Hepatocyte (in vitro differentiated cells): Measurements from ENCODE around the gene PLCG1. TPM values are rescaled to one million over a fixed set of nuclear protein-coding genes. Genes with fewer than 3 reads are reported as not detected.

Experiments used
- DNase-seq: peaks from one replicate; pipeline ENCODE4 v3.0.0-alpha.2; 2016; ENCODE audit warnings: low spot score
- H2AFZ ChIP-seq: fragments of 200-600 bp; sonication (generic); 2 replicates; pipeline ENCODE4 v1.6.0; 2016; ENCODE audit warnings: antibody characterized with exemption, mild to moderate bottlenecking
- H3K27ac ChIP-seq: fragments of 200-600 bp; sonication (generic); 2 replicates; pipeline ENCODE4 v1.5.1; 2016; ENCODE audit warnings: mild to moderate bottlenecking
- H3K27me3 ChIP-seq: fragments of 200-600 bp; sonication (generic); 2 replicates; pipeline ENCODE4 v1.6.1; 2016
- H3K36me3 ChIP-seq: fragments of 200-600 bp; sonication (generic); replicated peaks from 2 replicates; pipeline ENCODE4 v1.5.1; 2016; ENCODE audit warnings: low read depth; ENCODE audit not compliant: insufficient read depth
- H3K4me1 ChIP-seq: fragments of 200-600 bp; sonication (generic); 2 replicates; pipeline ENCODE4 v1.5.1; 2016; ENCODE audit warnings: mild to moderate bottlenecking, moderate library complexity; ENCODE audit not compliant: insufficient read depth
- H3K4me2 ChIP-seq: fragments of 200-600 bp; sonication (generic); 2 replicates; pipeline ENCODE4 v1.6.0; 2016
- H3K4me3 ChIP-seq: fragments of 200-600 bp; sonication (generic); 2 replicates; pipeline ENCODE4 v1.5.1; 2016; ENCODE audit warnings: mild to moderate bottlenecking
- H3K79me2 ChIP-seq: fragments of 200-600 bp; sonication (generic); 2 replicates; pipeline ENCODE4 v1.6.0; 2017; ENCODE audit warnings: mild to moderate bottlenecking
- H3K9me2 ChIP-seq: fragments of 200-600 bp; sonication (generic); replicated peaks from 2 replicates; pipeline ENCODE4 v1.6.0; 2017; ENCODE audit warnings: mild to moderate bottlenecking; ENCODE audit not compliant: insufficient read depth
- H3K9me3 ChIP-seq: fragments of 200-600 bp; sonication (generic); 2 replicates; pipeline ENCODE4 v1.5.1; 2016; ENCODE audit warnings: low read depth, mild to moderate bottlenecking
- H4K20me1 ChIP-seq: fragments of 200-600 bp; sonication (generic); 2 replicates; pipeline ENCODE4 v1.6.0; 2016; ENCODE audit warnings: mild to moderate bottlenecking; ENCODE audit not compliant: insufficient read depth, poor library complexity, severe bottlenecking
- EZH2 ChIP-seq: fragments of 200-600 bp; sonication (generic); IDR thresholded peaks from 2 replicates; pipeline ENCODE4 v1.6.1; 2016; ENCODE audit warnings: antibody characterized with exemption, mild to moderate bottlenecking, borderline replicate concordance
- EZH2phosphoT487 ChIP-seq: fragments of 200-600 bp; sonication (generic); IDR thresholded peaks from one replicate; pipeline ENCODE4 v1.6.1; 2018; ENCODE audit warnings: antibody characterized with exemption, mild to moderate bottlenecking, low read depth, moderate library complexity; ENCODE audit not compliant: unreplicated experiment, severe bottlenecking
- WGBS: methylation state at CpG from one replicate; pipeline ENCODE4 v1.1.6; 2016; ENCODE audit warnings: low lambda C conversion rate; ENCODE audit errors: missing lambda C conversion rate; 5-methylcytosine and 5-hydroxymethylcytosine counted together
- polyA plus RNA-seq: library from polyadenylated mRNA; unstranded; fragments of >200 nt; fragmentation: Nextera tagmentation; extraction: Ambion mirVana; gene quantifications from 2 replicates; pipeline ENCODE4 v1.2.1, GENCODE V29; 2016
- total RNA-seq: library from RNA; depleted of rRNA; stranded (reverse); fragments of >200 nt; gene quantifications from 2 replicates; pipeline ENCODE4 v1.2.3, GENCODE V29; 2014
- TF ChIP-seq, protein P1 (sequence below): fragments of 200-600 bp; sonication (generic); IDR thresholded peaks from 2 replicates; pipeline ENCODE4 v1.5.1; 2016; ENCODE audit warnings: antibody characterized with exemption, mild to moderate bottlenecking; ENCODE audit not compliant: poor library complexity

Gene PLCG1
- total RNA-seq (48.5 and 73.2 TPM in 2 replicates), polyA plus RNA-seq (52.7 and 52.8 TPM in 2 replicates)

- Histone ChIP-seq H4K20me1 (peaks cover 33% of the 10 kb centered on the region), H3K36me3 (no peaks in the 10 kb centered on the region), H3K79me2 (peaks cover 46% of the 10 kb centered on the region), H3K4me3 (peak within 1 kb of the TSS; percentile 94), H3K9me3 (no peaks in the 10 kb centered on the region), H3K4me1 (peaks cover 32% of the 10 kb centered on the region), H3K4me2 (peak within 1 kb of the TSS; percentile 88), H2AFZ (peak within 1 kb of the TSS; percentile 90), H3K9me2 (no peaks in the 10 kb centered on the region), H3K27ac (peak within 1 kb of the TSS; percentile 100), H3K27me3 (no peaks in the 10 kb centered on the region)
- under 1% methylated on average over 61 of the region's 121 CpGs for WGBS
- DNase-seq: peak; percentile 95
- no peak for TF ChIP-seq EZH2phosphoT487
- TF ChIP-seq EZH2: no peak
- TF ChIP-seq, protein P1, sequence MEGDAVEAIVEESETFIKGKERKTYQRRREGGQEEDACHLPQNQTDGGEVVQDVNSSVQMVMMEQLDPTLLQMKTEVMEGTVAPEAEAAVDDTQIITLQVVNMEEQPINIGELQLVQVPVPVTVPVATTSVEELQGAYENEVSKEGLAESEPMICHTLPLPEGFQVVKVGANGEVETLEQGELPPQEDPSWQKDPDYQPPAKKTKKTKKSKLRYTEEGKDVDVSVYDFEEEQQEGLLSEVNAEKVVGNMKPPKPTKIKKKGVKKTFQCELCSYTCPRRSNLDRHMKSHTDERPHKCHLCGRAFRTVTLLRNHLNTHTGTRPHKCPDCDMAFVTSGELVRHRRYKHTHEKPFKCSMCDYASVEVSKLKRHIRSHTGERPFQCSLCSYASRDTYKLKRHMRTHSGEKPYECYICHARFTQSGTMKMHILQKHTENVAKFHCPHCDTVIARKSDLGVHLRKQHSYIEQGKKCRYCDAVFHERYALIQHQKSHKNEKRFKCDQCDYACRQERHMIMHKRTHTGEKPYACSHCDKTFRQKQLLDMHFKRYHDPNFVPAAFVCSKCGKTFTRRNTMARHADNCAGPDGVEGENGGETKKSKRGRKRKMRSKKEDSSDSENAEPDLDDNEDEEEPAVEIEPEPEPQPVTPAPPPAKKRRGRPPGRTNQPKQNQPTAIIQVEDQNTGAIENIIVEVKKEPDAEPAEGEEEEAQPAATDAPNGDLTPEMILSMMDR: no peak
These were observed at the start of gene PLCG1 for GRCh38 chr20:41136680-41137613. TSS of gene PLCG1 (plus strand) at chr20:41137543. CDS start at chr20:41137642, 99 bp downstream.

GRCh38 chr20:41087777-41088176 is 49.6 kb upstream of the PLCG1 start:
- WGBS: 62% methylated on average over 3 of the region's 3 CpGs
- Histone ChIP-seq H3K27me3 (no peaks in the 10 kb centered on the region), H3K27ac (no peak overlapping the region), H3K9me2 (no peaks in the 10 kb centered on the region), H3K9me3 (no peaks in the 10 kb centered on the region), H3K4me3 (no peak overlapping the region), H3K4me1 (peaks cover 11% of the 10 kb centered on the region), H2AFZ (no peak overlapping the region), H3K79me2 (peaks cover 16% of the 10 kb centered on the region), H4K20me1 (no peaks in the 10 kb centered on the region), H3K4me2 (no peak overlapping the region), H3K36me3 (peaks cover 5% of the 10 kb centered on the region)
- TF ChIP-seq, protein P1: no peak
- no peak for DNase-seq

DNA sequence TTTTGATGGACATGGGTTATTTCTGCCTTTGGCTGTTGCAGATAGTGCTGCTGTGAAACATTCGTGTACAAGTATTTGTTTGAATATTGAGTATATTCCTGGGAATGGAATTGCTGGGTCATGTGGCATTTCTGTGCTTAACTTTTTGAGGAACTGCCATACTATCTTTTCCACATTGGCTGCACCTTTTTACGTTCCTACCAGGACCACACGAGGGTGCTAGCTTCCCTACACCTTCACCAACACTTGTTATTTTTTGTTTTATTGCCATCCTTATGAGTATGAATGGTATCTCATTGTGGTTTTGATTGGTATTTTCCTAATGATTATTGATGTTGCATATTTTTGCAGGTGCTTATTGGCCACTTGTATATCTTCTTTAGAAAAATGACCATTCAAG is 47.8 kb upstream of the PLCG1 start:
- no peak for DNase-seq
- WGBS: 89% methylated on average over 3 of the region's 3 CpGs

More for the DNA sequence above, 47.8 kb upstream of the PLCG1 start:
- H3K36me3 ChIP-seq: no peaks in the 10 kb centered on the region
- H3K4me1 ChIP-seq: peaks cover 11% of the 10 kb centered on the region
- no peak overlapping the region for H3K27ac ChIP-seq
- TF ChIP-seq EZH2: no peak
- TF ChIP-seq EZH2phosphoT487: no peak
- TF ChIP-seq, protein P1: no peak
- no peak overlapping the region for H3K4me3 ChIP-seq
- H3K9me3 ChIP-seq: no peaks in the 10 kb centered on the region
- no peaks in the 10 kb centered on the region for H3K9me2 ChIP-seq
- H3K4me2 ChIP-seq: no peak overlapping the region
- no peaks in the 10 kb centered on the region for H4K20me1 ChIP-seq
- no peaks in the 10 kb centered on the region for H3K27me3 ChIP-seq
- H2AFZ ChIP-seq: no peak overlapping the region
- H3K79me2 ChIP-seq: peaks cover 16% of the 10 kb centered on the region
